Neural progenitor cell (in vitro differentiated cells): Measurements from ENCODE around the gene RAB34. TPM values are rescaled to one million over a fixed set of nuclear protein-coding genes. Genes with fewer than 3 reads are reported as not detected.

Experiments used
- DNase-seq: peaks from one replicate; pipeline ENCODE4 v3.0.0-alpha.2; 2016; ENCODE audit warnings: low spot score
- H2AFZ ChIP-seq: fragments of 200-600 bp; sonication (generic); replicated peaks from 2 replicates; pipeline ENCODE4 v1.6.1; 2016; ENCODE audit warnings: antibody characterized with exemption
- H3F3A ChIP-seq: fragments of 200-600 bp; sonication (generic); 2 replicates; pipeline ENCODE4 v1.6.1; 2016; ENCODE audit warnings: antibody characterized with exemption, low read depth
- H3K27ac ChIP-seq: fragments of 200-600 bp; sonication (generic); 2 replicates; pipeline ENCODE4 v1.5.1; 2016; ENCODE audit warnings: mild to moderate bottlenecking
- H3K27me3 ChIP-seq: fragments of 200-600 bp; sonication (generic); 2 replicates; pipeline ENCODE4 v1.6.1; 2016; ENCODE audit warnings: mild to moderate bottlenecking, moderate library complexity
- H3K36me3 ChIP-seq: fragments of 200-600 bp; sonication (generic); 2 replicates; pipeline ENCODE4 v1.5.1; 2016
- H3K4me1 ChIP-seq: fragments of 200-600 bp; sonication (generic); 2 replicates; pipeline ENCODE4 v1.6.1; 2016; ENCODE audit warnings: mixed run types
- H3K4me2 ChIP-seq: fragments of 200-600 bp; sonication (generic); 2 replicates; pipeline ENCODE4 v1.6.1; 2016
- H3K4me3 ChIP-seq: fragments of 200-600 bp; sonication (generic); 2 replicates; pipeline ENCODE4 v1.5.1; 2016
- H3K79me2 ChIP-seq: fragments of 200-600 bp; sonication (generic); 2 replicates; pipeline ENCODE4 v1.6.1; 2016; ENCODE audit warnings: low read depth
- H3K9ac ChIP-seq: fragments of 200-600 bp; sonication (generic); 2 replicates; pipeline ENCODE4 v1.6.1; 2016
- H3K9me3 ChIP-seq: fragments of 200-600 bp; sonication (generic); 2 replicates; pipeline ENCODE4 v1.5.1; 2016; ENCODE audit warnings: low read depth
- H4K20me1 ChIP-seq: fragments of 200-600 bp; sonication (generic); 2 replicates; pipeline ENCODE4 v1.6.1; 2016; ENCODE audit warnings: low read depth
- H3K27ac Mint-ChIP-seq: 3 replicates; pipeline ENCODE4 v1.8.0; 2021; ENCODE audit warnings: mixed read lengths
- H3K27me3 Mint-ChIP-seq: 2 replicates; pipeline ENCODE4 v1.8.0; 2022; ENCODE audit warnings: low read depth, mild to moderate bottlenecking, inconsistent platforms, moderate library complexity, mixed read lengths; ENCODE audit not compliant: insufficient read depth
- H3K36me3 Mint-ChIP-seq: 3 replicates; pipeline ENCODE4 v1.8.0; 2021; ENCODE audit warnings: mixed read lengths
- H3K4me1 Mint-ChIP-seq: 3 replicates; pipeline ENCODE4 v1.8.0; 2021; ENCODE audit warnings: mixed read lengths
- H3K4me3 Mint-ChIP-seq: 3 replicates; pipeline ENCODE4 v1.8.0; 2021; ENCODE audit warnings: mild to moderate bottlenecking, moderate library complexity, mixed read lengths
- H3K9me3 Mint-ChIP-seq: 3 replicates; pipeline ENCODE4 v1.8.0; 2020; ENCODE audit warnings: mixed read lengths
- CTCF ChIP-seq: fragments of 200-600 bp; sonication (generic); IDR thresholded peaks from 2 replicates; pipeline ENCODE4 v1.5.1; 2017; ENCODE audit warnings: antibody characterized with exemption, mild to moderate bottlenecking
- EZH2 ChIP-seq: fragments of 200-600 bp; sonication (generic); IDR thresholded peaks from 2 replicates; pipeline ENCODE4 v1.6.1; 2017; ENCODE audit warnings: antibody characterized with exemption, mild to moderate bottlenecking, moderate library complexity
- EZH2phosphoT487 ChIP-seq: fragments of 200-600 bp; sonication (generic); IDR thresholded peaks from 2 replicates; pipeline ENCODE4 v1.6.1; 2017; ENCODE audit warnings: antibody characterized with exemption
- total RNA-seq: library from RNA; depleted of rRNA; stranded (reverse); fragments of >200 nt; gene quantifications from 2 replicates; pipeline ENCODE4 v1.2.3, GENCODE V29; 2015; ENCODE audit warnings: low replicate concordance

The RAB34 gene
- total RNA-seq, 1 donor from 2014 or later: 82.8 TPM

GRCh38 chr17:28763137-28763799, 45.6 kb upstream of the RAB34 start:
- Histone ChIP-seq H3K36me3 (no peaks in the 10 kb centered on the region), H3K9me3 (no peaks in the 10 kb centered on the region), H3K79me2 (peaks cover 40% of the 10 kb centered on the region), H3K4me1 (peaks cover 21% of the 10 kb centered on the region), H3K4me3 (no peak overlapping the region), H3K9ac (no peak overlapping the region), H2AFZ (no peak overlapping the region), H3K27me3 (no peaks in the 10 kb centered on the region), H3K4me2 (no peak overlapping the region), H3F3A (peaks cover 57% of the 10 kb centered on the region), H4K20me1 (peaks cover 73% of the 10 kb centered on the region), H3K27ac (no peak overlapping the region)
- Mint-ChIP-seq H3K9me3 (no peaks in the 10 kb centered on the region), H3K4me3 (no peak overlapping the region), H3K27me3 (peaks cover 3% of the 10 kb centered on the region), H3K4me1 (peaks cover 31% of the 10 kb centered on the region), H3K27ac (no peak overlapping the region), H3K36me3 (peaks cover 18% of the 10 kb centered on the region)
- no peak for DNase-seq
- TF ChIP-seq EZH2phosphoT487 (no peak), CTCF (no peak), EZH2 (no peak)

- peak overlapping the region; percentile 48 for H3K4me3 Mint-ChIP-seq
- Histone ChIP-seq H3K4me3 (peak overlapping the region; percentile 2), H3K27ac (peak overlapping the region; percentile 87), H2AFZ (no peak overlapping the region), H3K36me3 (no peaks in the 10 kb centered on the region), H3K27me3 (no peaks in the 10 kb centered on the region), H3F3A (peaks cover 57% of the 10 kb centered on the region), H3K4me1 (peaks cover 21% of the 10 kb centered on the region), H3K9ac (no peak overlapping the region), H3K9me3 (no peaks in the 10 kb centered on the region), H3K79me2 (peaks cover 31% of the 10 kb centered on the region), H4K20me1 (peaks cover 73% of the 10 kb centered on the region), H3K4me2 (peak overlapping the region; percentile 65)
- peaks cover 3% of the 10 kb centered on the region for H3K27me3 Mint-ChIP-seq
- peak overlapping the region; percentile 57 for H3K27ac Mint-ChIP-seq
- peak; percentile 64 for DNase-seq
- H3K9me3 Mint-ChIP-seq: no peaks in the 10 kb centered on the region
- TF ChIP-seq EZH2 (no peak), EZH2phosphoT487 (no peak), CTCF (no peak)
- H3K4me1 Mint-ChIP-seq: peaks cover 31% of the 10 kb centered on the region
- peaks cover 31% of the 10 kb centered on the region for H3K36me3 Mint-ChIP-seq
Observed at GRCh38 chr17:28760601-28761562, 43.2 kb upstream of the RAB34 start.

GRCh38 chr17:28759256-28759865, 41.7 kb upstream of the RAB34 start:
- peaks cover 21% of the 10 kb centered on the region for H3K4me1 ChIP-seq
- peaks cover 44% of the 10 kb centered on the region for H3F3A ChIP-seq
- no peak overlapping the region for H3K27ac ChIP-seq
- Mint-ChIP-seq H3K27me3 (peaks cover 3% of the 10 kb centered on the region), H3K9me3 (no peaks in the 10 kb centered on the region), H3K4me1 (peaks cover 31% of the 10 kb centered on the region), H3K4me3 (peak overlapping the region; percentile 21), H3K27ac (no peak overlapping the region), H3K36me3 (peaks cover 25% of the 10 kb centered on the region)
- H2AFZ ChIP-seq: no peak overlapping the region
- no peaks in the 10 kb centered on the region for H3K27me3 ChIP-seq
- peaks cover 65% of the 10 kb centered on the region for H4K20me1 ChIP-seq
- H3K9ac ChIP-seq: no peak overlapping the region
- no peak overlapping the region for H3K4me3 ChIP-seq
- H3K79me2 ChIP-seq: peaks cover 31% of the 10 kb centered on the region
- no peaks in the 10 kb centered on the region for H3K9me3 ChIP-seq
- H3K36me3 ChIP-seq: no peaks in the 10 kb centered on the region
- no peak overlapping the region for H3K4me2 ChIP-seq
- no peak for DNase-seq
- TF ChIP-seq EZH2phosphoT487: no peak
- no peak for TF ChIP-seq EZH2
- no peak for TF ChIP-seq CTCF
